ENCODE measurements around the gene WDFY3.
"Not testable (repeated sequence)": the region's sequence is repeated elsewhere in the genome, so short reads cannot be mapped to it uniquely, and the experiment has no call there.

The WDFY3 gene

GRCh38 chr4:84664767-84665166, 301.7 kb downstream of the WDFY3 start:
- DNase-seq = not testable (repeated sequence)

DNA sequence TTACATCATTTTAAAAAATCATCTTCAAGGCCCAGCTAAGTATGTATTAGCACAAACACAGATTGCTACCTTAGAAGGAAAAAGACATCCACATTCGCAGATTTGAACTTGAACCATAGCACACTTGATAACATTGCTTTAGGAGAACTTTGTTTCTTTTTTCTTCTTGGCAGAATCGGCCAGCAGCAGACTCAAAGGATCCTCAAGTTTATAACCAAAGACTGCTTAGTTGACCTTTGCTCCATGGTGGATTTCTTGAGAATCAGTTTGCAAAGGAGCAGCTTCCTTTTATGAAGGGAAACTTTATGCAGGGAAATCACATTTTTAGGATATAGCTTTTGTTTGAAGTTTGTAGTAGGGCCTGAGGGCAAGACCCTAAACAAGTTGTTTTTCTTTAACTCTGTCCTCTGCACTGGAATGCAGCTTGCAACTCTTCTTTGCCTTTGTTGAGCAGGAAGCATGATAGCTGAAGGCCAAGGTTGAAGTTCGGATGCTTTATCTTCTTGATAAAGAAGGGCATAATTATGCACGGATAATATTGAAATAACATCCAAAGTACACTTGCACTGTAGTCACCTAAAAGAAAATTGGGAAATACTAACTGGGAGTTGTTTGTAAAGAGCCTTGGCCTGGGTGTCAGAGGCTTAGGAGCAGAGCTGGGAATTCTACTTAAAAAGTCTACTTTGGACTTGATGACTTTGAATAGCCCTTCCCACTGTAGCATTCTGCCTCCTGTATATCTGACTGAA, 305.1 kb downstream of the WDFY3 start:
- DNase-seq = no peak

DNA sequence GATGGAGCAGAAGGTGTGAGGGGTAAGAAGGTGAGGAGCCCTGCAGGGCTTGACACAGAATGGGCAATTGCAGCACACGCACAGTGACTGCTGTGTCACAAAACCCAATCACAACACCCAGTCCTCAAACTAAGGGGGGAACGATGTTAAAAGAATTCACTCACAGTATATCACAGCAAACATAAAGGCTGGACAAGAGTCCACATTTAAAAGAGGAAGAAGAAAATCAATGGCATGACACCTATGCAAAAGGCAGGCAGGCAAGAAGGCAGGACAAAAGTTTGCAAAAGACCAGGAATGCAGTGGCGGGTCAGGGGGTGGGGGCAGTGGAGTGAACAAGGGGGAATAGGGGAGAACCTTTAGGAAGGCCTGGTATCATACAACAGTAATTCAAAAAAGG, 305.9 kb downstream of the WDFY3 start:
- DNase-seq = no peak

GRCh38 chr4:84652478-84652877, 314.0 kb downstream of the WDFY3 start:
- no peak for DNase-seq

DNA sequence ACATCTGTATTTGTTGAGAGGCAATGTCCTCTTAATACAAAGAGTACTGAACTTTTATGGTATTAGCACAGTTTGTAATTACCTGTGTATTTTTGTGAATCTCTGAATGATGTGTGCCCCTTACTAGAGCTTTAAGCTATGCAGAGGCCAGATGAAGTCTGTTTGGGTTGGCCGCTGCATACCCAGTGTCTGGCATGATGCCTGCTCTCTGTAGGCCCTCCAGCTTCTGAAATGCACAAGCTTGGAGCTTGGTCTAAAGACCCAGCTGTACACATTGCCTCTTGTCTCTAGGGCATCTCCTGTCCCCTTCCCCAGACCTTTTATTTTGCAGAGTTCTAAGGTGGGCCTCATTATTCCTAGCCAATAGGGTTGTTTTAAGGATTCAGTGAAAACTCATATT, 315.0 kb downstream of the WDFY3 start:
- no peak for DNase-seq

DNA sequence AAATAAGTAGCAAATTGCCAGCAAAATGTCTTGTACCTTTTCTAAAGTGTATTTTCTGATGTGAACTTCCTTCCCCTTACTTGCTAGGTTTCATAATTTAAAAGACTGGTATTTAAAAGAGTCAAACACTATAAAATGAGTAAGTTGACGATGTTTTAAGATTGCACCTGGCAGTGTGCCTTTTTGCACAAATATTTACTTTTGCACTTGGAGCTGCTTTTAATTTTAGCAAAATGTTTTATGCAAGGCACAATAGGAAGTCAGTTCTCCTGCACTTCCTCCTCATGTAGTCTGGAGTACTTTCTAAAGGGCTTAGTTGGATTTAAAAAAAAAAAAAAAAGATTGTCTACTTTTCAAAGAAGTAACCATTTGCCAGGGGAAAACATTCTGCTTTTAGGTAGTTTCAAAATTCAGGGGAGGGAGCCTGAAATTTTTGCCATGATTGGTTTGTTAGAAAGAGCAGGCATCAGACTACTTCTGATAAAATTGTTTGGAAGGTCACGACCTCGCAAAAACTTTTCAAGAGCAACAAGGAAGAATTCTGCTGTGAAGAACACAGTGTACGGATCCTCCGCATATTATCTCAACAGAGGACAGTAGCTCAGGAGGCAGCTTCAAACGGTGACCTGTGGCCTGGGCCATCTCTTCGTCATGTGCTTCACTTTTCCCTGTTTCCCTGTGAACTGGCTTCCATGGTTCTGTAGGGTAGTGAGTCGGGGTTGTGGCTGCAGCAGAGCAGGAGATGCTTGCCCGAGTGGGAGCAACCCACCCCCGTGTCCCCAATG, 317.4 kb downstream of the WDFY3 start:
- DNase-seq = no peak

DNA sequence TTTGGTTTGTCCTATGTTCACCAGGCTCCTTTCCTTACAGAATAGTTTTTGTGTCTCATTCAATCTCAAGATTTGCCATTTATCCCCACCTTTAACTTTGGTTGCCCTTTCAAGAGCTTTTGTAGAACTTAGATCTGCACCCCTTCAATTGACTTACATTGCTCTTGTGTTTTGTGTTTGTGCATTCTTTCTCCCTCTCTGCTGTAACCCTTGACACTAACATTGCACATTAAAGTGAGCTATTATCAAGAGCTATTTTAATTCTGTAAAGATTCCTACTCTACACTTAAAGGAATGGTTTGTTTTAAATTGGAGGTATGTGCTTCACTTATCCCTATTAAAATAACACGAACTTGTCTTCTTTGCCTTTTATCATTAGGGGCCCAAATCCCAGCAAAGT, 318.3 kb downstream of the WDFY3 start:
- DNase-seq = no peak

DNA sequence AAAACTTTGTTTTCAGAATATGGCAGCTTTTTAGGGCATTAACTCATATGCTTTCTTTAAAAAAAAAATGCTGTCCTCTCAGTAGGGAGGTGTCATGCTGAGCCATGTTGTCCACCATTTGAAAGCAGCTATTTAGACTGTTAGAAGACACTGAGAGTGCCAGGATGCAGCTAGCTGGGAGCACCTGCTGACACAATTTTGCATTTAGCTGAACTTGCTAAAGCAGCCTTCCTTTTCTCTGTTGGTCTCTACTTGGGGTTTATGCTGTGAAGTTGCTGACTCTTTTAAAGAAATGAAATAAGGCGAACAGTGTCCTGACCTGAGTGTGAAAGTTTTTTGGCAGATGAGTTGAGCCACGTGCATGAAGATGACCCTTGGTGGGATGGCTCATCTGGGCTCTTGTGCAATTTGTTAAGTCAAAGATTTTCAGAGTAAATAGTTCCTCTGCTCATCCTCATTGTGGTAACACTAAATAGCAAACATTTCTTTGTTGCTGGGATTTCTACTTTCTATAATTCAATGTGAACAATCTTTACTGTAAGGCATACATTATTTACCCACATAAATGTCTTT, 319.1 kb downstream of the WDFY3 start:
- DNase-seq = no peak

DNA sequence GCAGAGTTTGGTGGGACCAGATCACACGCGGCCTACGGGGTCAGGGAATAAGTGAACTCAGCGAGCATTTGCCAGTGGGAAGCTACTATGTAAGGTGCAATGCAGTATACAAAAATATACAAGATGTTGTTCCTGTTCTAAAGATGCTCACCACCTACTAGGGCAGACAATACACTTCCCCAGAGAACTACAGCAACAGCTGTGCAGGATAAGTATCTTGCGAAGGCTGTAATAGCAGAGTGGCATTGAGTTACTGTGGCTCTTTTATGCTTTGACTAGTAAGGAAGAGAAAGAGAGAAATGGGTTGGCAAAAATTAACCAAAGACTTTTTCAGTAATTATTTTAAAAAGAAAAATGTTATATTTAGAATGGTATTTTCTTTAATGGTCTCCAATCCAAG, 322.4 kb downstream of the WDFY3 start:
- DNase-seq = no peak

DNA sequence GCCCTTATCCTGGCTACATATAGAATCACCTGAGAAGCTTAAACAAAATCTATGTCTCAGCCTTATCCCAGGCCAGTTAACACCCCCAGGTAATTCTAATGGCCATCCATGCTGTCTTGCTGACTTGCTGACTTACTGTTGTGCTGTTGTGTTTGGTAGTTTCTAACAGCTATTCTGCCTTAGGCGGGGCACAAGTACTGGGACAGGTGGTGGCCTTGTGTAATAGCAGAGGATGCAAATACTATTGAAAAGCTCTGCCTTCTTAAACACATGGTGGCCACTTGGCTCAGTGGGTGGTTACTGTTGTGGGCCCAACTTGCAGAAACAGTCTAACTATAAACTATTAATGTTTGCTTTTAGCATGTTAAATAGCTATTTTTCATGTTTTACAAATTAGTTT, 327.3 kb downstream of the WDFY3 start:
- DNase-seq = no peak

DNA sequence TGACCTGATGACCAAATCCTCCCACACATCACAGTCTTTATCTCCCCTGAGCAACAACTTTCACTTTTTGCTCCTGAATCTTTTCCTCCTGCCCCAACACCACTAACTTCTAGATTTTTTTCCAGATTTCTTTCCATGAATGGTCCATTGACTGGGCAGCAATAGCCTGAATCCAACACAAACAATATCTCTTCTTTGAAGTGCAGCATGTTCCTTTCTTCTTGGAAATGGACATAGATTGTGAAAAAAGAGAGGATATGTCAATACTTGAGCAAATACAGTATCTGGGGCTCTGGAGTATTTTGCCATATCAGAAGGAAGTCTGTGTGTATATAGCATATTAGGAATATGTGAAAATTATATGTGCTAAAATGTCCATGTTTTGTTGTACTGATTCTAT, 328.4 kb downstream of the WDFY3 start:
- DNase-seq = no peak

- no peak for DNase-seq
Measured at GRCh38 chr4:84634961-84635360, 331.5 kb downstream of the WDFY3 start.

DNA sequence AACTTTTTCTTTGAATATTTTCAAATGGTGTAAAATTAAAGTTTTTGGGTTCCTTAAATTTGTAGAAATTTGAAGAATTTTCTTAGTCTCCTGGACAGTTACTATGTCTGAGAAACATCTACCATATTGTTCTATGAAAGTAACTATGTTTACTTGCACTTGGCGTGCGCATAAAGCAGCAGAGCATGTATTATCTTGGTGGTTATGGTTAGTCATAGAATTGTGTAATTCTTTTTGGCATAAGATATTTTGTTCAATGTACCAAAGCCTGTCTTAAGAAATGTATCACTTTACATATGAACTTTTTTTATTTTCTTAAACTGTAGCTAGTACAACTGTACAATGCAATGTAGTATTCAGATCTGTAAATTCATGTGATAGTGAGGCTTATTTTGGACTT, 334.4 kb downstream of the WDFY3 start:
- DNase-seq = no peak

DNA sequence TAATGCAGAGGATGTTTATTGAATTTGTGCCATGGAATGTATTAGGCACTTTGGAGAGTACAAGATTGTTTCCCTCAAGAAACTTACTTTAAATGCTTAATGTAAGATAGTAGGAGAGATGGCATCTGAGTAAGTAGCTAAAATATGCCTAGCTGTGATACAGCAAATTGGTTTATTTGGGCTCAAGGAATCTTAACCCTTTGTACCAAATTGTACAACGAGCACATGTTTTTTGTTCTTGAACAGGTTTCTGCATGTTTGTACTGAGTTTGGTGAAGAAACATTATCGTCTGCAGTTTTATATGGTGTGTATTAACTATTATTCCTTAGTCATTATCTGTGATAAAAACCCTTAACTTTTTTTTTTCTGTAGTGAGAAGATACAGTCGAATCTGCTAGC, 334.9 kb downstream of the WDFY3 start:
- no peak for DNase-seq

- no peak for DNase-seq
Measured at GRCh38 chr4:84626673-84627072, 339.8 kb downstream of the WDFY3 start.

- no peak for DNase-seq
Measured at GRCh38 chr4:84623661-84624060, 342.8 kb downstream of the WDFY3 start.

DNA sequence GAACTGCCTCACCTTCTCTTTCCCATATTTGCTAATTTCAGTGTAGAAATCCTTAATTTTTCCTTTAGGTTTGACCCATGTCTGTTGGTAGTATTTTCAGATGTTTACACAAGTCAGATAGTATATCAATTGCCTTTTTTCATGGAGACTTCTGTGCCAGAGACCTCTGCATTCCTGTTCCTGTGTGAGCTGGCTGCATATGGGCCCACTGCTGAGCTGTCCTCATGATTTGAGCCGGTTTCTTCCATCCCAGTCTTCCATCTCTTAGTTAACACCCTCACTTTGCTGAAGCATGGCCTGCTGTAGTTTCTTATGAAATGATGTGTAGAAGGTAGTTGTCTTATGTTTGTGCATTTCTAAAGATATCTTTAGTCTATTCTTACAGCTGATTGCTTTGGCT, 343.5 kb downstream of the WDFY3 start:
- DNase-seq = no peak

Measured in stimulated activated CD4-positive, alpha-beta T cell treated with anti-CD3 and anti-CD28 coated beads, Interleukin-1b, Interleukin-23, amount 100 ng/mL, for 48 hours (primary cell).